Sigmoid colon (tissue), 4 donors: Measurements from ENCODE around the gene ZNHIT6.

Source experiments
- EP300 ChIP-seq, 4 donors: sonication (generic); formaldehyde crosslinking; IDR thresholded peaks; one replicate each; pipeline ENCODE4 v1.6.1; 2017; ENCODE audit warnings: antibody characterized with exemption in 4 of 4
- POLR2A ChIP-seq, 2 donors: fragments of 450-650 bp; IDR thresholded peaks; one replicate each; pipeline ENCODE4 v1.6.1; 2016; ENCODE audit warnings: antibody characterized with exemption in 2 of 2, mild to moderate bottlenecking in 2 of 2, moderate library complexity in 2 of 2
- POLR2AphosphoS5 ChIP-seq, 4 donors: sonication (generic); formaldehyde crosslinking; IDR thresholded peaks; one replicate each; pipeline ENCODE4 v1.6.1; 2017; ENCODE audit warnings: antibody characterized with exemption in 4 of 4
- TF ChIP-seq, protein P1 (sequence below), 4 experiments: fragments of 450-650 bp in 3 of 4; fragments of 200-600 bp in 1 of 4; IDR thresholded peaks; one replicate each; pipeline ENCODE4 v1.5.1; 2016 to 2019; ENCODE audit warnings: antibody characterized with exemption in 4 of 4, mild to moderate bottlenecking in 3 of 4, moderate library complexity in 2 of 4

DNA sequence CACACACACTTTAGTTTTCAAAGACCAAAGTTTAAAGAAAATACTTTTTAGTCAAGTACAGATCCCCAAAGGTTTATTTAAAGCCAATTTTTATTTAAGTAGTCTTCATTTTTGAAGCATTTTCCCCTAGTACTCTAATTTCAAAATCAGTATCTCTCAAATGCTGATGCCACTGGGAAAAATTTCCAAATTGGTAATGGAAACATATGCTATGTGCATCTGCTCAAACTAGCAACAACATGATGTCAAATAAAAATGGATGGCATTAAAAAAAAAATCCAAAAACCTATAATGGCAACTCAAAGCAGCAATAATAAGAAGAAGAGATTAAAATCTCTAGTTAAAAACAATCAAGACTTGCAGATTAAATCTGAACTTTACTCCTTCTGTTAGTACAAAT is 58.6 kb downstream of the ZNHIT6 start:
- TF ChIP-seq EP300 (IDR thresholded peaks at IDR 0.05) (no peak), POLR2A (IDR thresholded peaks at IDR 0.05) (no peak), POLR2AphosphoS5 (IDR thresholded peaks at IDR 0.05) (no peak)
- TF ChIP-seq, protein P1, sequence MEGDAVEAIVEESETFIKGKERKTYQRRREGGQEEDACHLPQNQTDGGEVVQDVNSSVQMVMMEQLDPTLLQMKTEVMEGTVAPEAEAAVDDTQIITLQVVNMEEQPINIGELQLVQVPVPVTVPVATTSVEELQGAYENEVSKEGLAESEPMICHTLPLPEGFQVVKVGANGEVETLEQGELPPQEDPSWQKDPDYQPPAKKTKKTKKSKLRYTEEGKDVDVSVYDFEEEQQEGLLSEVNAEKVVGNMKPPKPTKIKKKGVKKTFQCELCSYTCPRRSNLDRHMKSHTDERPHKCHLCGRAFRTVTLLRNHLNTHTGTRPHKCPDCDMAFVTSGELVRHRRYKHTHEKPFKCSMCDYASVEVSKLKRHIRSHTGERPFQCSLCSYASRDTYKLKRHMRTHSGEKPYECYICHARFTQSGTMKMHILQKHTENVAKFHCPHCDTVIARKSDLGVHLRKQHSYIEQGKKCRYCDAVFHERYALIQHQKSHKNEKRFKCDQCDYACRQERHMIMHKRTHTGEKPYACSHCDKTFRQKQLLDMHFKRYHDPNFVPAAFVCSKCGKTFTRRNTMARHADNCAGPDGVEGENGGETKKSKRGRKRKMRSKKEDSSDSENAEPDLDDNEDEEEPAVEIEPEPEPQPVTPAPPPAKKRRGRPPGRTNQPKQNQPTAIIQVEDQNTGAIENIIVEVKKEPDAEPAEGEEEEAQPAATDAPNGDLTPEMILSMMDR (IDR thresholded peaks at IDR 0.05) = no peak
